NCI-H526 treated with DMSO at 0.1 percent for 48 hours (cell line): Measurements from ENCODE around the gene PDE4A.
"Not testable (repeated sequence)": the region's sequence is repeated elsewhere in the genome, so short reads cannot be mapped to it uniquely, and the experiment has no call there.

Experiments
- DNase-seq: peaks from one replicate; lab custom pipeline; 2025; lab: John Stamatoyannopoulos, UW

PDE4A gene

DNA sequence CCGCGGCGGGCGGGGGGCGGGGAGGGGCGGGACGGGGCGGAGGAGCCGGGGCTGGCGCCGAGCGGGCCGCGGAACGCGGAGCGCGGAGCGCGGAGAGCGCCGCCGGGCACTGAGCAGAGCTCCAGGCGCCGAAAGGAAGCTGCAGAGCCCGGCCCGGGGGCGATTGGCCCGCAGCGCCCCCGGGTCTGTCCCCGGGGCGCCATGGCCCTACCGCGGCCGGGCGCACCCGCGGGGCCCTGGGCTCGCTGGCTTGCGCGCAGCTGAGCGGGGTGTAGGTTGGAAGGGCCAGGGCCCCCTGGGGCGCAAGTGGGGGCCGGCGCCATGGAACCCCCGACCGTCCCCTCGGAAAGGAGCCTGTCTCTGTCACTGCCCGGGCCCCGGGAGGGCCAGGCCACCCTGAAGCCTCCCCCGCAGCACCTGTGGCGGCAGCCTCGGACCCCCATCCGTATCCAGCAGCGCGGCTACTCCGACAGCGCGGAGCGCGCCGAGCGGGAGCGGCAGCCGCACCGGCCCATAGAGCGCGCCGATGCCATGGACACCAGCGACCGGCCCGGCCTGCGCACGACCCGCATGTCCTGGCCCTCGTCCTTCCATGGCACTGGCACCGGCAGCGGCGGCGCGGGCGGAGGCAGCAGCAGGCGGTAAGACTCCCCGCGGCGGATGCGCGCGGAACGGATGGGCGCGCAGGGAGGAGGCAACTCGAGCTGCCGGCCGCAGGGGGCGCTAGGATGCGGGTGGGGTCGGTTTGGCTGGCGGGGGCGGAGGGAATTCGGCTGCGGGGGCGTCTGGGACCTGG lies at the start of gene PDE4A:
PDE4A (plus strand) TSS at position 95 of the 796 bp plus-strand sequence; CDS start at position 322, 227 bp downstream.
- DNase-seq = no peak

DNA sequence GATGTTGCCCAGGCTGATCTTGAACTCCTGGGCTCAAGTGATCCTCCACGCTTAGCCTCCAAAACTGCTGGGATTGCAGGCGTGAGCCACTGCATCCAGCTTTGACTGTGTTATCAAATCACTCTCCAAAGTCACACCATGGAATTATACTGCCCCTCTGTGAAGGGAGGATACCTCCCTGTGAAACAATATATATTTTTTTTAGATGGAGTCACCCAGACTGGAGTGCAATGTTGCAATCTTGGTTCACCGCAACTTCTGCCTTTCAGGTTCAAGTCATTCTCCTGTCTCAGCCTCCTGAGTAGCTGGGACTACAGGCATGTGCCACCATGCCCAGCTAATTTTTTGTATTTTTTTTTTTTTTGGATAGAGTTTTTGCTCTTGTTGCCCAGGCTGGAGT lies 47.6 kb upstream of the PDE4A start:
- no peak for DNase-seq

DNA sequence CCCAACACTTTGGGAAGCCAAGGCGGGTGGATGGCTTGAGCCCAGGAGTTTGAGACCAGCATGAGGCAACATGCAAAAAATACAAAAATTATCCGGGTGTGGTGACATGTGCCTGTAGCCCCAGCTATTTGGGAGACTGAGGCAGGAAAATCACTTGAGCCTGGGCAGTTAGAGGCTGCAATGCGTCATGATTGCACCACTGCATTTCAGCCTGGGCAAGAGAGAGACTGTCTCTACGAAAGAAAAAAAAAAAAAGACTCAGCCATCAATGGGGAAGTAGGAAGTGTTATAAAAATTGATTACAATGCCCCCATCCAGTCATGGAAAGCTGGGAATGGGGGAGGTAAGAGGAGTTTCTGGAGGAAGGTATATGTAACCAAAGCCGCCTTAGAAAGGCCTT lies 45.4 kb upstream of the PDE4A start:
- DNase-seq = no peak

DNA sequence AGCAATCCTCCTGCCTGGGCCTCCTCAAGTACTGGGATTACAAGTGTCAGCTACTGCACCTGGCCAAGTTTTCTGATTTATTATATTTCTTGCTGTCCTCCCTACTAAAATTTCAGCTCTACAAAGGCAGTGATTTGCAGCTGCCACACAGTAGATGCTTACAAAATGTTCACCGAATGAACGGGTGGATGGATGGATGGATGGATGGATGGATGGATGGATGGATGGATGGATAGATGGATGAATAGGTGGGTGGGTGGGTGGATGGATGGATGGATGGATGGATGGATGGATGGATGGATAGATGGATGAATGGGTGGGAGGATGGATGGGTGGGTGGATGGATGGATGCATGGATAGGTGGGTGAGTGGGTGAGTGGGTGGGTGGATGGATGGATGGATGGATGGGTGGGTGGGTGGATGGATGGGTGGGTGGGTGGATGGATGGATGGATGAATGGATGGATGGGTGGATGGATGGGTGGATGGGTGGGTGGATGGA lies 43.1 kb upstream of the PDE4A start:
- DNase-seq = not testable (repeated sequence)

DNA sequence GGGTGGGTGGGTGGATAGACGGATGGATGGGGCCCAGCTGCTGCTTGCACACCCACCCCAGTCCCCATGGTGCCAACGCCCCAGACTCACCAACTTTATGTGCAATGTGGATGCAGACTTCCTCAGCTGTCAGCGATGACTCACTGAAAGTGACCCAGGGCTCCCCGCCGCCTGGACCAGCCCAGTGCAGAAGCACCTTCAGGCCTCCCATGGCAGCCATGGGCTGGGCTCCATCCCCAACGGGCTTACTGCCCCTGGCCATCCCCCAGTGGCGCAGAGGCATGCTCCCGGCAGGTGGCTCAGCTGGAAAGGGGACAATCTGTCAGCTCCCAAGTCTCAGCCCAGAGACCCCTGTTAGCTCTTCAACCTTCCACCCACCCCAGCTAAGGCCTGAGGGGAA lies 42.2 kb upstream of the PDE4A start:
- no peak for DNase-seq

DNA sequence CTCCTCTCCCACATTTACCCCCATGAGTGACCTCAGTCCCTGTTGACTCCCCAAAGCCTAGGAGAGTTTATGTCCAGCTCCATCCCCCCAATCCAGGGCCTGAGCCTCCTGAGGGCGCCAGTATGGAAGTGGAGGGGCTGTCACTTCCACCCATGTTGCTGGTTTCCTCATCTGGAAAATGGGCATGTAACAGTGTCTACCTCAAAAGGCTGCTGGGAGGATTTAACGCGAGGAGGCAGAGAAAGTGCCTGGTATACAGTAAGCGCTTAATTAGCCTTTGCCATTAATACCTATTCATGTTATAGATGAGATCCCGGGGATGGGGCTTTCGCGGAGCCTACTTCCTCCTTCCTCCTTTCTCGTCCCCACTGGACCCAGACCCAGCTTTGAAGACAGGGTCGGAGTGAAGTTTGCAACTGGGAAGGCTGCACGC lies 40.4 kb upstream of the PDE4A start:
- DNase-seq = no peak

DNA sequence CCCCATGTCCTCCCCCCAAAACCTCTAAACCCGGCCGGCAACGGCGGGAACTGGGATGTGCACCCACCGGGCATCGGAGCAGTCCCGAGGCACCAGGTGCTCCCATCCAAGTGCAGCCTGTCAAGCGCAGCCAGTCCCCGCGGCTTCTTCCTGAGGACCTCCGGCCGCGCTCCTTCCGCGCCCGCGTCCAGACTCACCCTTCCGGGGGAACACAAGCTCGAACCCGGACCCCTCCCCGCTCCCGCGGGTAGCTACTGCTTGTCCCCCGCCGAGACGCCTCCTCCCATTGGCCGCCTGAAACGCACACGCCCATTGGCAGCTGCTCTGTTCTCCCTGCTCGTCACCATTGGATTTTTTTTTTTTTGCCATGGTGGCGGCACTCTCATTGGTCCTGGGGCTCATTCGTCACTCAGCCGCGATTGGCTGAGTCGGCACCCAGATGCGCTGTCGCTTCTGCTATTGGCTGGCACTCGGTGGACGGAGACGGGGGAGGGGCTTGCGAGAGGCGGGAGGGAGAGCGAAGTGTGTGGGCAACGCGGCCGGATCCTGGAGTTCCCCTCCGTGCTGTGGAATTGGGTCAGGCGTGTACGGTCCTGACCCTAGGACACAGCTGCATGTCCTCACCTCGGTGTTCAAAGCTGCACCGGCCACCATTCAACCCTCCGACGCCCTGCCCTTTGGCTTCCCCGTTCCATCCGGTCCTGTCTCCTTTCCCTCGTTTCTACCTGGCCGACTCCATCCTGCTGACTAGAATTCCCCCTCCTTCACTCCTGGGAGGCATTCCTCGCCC lies 39.8 kb upstream of the PDE4A start, which contains the start of gene TYK2:
TYK2 (minus strand) TSS at position 260 of the 790 bp plus-strand sequence. CDS start 2,166 bp downstream, outside the sequence.
- peak; percentile 89 for DNase-seq

DNA sequence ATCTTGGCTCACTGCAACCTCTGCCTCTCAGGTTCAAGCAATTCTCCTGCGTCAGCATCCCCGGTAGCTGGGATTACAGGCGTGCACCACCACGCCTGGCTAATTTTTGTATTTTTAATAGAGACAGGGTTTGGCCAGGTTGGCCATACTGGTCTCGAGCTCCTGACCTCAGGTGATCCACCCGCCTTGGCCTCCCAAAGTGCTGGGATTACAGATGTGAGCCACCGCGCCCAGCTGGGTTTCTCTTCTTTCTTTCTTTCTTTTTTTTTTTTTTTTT lies 37.2 kb upstream of the PDE4A start:
- not testable (repeated sequence) for DNase-seq

DNA sequence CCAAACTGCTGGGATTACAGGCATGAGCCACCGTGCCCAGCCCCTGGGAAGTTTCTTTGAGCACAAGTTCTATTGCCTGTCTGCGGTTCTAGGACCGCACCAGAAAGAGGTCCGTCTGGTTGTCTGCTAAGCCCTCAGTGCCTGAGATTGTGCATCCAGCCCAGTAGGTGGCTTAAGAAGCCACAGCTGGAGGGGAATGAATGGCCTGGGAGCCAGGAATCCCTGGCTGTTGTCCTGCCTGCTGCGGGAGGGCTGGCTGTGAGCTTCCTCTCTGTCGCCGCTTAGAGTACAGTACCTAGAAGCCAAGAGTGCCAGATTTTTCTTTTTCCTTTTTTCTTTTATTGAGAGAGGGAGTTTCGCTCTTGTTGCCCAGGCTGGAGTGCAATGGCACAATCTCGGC lies 35.8 kb upstream of the PDE4A start:
- DNase-seq = no peak

DNA sequence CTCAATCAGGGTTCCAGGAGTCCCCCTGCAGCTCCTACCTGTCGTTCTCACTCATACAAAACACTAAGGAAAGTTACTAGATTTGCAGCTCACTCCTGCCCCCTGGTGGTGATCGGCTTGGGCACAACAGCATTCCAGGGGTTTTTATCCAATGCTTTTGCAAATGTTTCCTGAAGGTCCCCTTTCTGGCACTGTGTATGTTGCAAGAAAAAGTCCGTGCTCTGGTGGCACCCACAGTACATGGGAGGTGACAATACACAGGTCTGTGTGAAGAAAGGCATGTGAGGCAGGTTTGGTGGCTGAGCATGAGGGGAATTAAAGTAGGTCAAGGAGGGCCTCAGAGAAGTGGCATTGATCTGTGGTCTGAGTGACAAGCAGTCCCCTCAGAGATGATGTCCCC lies 31.4 kb upstream of the PDE4A start:
- DNase-seq = peak; percentile 30

DNA sequence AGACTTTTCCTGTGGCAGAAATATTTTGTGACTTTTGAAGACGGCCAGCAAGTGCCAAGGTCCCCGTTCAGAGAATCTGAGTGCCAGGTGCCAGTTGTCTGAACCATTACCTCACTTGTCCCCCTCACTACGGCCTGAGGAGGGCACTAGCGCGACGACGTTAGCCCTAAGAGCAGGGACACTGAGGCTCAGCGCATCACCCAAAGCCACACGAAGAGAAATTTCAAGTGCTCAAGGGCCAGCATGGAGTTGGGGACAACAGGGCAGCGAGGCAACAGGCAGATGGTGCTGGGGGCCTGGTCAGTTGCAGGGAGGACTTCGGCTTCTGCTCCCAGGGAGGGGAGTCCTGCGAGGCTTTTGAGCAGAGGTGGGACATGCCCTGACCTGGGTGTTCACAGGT lies 30.5 kb upstream of the PDE4A start:
- no peak for DNase-seq

DNA sequence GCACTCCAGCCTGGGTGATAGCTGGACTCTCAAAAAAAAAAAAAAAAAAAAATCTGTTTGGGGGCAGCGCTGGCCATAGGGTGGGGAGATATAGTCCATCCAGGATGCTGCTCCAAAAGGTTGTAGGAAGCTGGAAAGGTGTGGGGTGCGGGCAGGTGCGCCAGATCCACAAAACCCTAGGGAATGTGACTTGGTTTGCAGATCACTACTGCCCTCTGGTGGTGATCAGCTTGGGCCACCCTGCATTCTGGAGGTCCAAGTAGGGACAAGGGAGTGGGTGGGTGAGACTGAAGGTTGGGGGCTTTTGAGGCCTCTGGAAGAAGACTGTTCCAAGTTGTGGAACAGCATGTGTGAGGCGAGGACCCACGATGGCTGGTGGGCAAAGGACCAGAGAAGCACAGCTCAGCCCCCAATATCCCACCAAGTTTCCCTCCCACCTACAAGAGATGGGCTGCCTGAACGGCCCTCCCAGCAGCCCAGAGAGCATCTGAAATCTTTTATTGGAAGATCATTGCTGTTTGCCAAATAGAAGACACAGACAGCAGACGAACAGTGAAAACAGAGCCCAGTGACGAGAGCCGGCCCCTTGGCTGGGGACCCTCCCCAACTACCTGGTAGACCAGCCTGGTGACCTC lies 29.6 kb upstream of the PDE4A start:
- peak; percentile 1 for DNase-seq

DNA sequence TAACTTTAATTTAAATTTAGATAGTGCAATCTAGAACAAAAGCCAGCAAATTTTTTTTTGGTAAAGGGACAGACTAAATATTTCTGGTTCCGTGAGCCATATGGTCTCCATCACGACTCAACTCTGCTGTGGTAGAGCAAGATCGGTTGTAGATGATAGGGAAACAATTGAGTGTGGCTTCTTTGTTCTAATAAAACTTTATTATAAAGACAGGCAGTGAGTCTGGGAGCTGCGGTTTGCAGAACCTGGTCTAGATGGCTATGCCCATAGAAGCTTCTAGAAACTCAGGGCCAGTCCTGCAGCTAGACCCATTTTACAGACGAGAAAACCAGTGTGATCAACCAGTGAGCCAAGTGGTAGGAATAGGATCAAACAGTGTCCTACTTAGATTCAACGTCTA lies 28.2 kb upstream of the PDE4A start:
- DNase-seq = no peak

DNA sequence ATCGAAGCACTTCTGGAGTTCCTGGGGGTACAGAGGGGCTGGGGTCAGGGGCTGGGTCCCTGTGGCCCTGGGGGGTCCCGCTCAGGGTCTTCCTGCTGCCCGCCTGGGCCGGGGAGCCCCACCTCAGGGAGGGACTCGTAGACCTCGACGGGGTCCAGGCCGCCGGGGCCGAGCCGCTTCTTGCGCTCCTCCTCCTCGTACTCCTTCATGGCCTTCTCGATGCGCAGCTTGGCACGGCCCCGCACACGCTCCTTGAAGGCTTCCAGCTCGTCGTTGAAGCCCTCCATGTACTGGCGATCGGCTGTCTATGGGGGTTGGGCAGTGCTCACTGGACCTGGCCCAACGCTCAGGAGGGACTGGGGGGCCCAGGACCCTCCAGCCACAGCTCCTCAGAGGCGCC lies 27.2 kb upstream of the PDE4A start:
- no peak for DNase-seq

DNA sequence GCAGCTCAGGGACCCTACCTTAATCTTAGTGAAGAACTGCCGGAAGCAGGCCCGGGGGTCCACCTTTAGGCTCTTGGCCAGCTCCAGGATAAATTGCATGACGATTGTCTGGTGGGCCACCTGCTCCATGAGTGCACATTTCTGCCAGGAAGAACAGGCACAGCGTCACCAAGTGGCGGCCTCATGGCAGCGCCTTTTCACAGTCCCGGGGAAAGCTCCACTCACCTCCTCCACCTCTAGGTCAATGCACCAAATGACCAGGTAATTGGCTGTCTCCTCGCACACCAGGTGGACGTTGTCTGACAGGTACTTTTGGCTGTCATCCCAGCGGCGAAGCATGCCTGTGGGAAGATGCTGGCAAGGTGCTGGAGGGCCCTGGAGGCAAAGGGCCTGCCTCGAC lies 25.3 kb upstream of the PDE4A start:
- DNase-seq = no peak

DNA sequence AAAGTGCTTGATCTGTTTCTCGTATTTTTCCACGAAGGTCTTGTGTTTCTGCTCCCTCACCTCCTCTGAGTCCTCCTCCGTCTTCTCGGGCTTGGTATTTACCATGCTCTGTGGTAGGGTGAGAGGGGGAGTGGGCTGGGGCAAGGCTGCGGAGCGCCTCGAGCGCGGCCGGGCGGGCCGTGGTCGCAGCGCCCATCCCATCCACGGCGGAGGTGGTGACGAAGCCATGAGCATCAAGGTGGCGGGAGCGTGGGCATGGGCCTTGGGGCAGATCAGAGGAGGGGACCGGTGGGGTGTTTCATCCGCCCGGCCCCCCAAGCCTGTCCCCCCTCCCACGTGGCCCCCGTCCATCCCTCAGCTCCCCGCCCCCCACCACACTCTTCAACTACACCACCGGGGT lies 24.9 kb upstream of the PDE4A start:
- no peak for DNase-seq

DNA sequence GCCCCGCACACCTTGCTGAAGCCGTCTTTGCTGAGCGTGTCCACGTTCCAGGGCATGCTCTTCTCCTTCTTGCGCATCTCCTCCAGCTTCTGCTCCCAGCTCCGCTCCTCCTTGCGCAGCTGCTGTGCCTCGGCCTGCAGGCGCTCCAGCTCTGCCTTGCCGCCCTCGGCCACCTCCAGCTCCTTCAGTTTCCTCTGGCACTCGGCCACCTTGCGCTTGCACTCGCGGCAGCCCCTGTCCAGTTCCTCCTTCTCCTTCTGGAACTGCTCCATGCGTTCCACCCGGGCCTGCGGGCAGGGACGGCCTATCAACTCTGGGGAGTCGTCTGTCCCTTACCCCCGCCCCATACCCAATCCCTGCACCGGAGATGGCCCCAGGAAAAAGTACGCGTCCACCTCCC lies 24.4 kb upstream of the PDE4A start:
- DNase-seq = no peak

DNA sequence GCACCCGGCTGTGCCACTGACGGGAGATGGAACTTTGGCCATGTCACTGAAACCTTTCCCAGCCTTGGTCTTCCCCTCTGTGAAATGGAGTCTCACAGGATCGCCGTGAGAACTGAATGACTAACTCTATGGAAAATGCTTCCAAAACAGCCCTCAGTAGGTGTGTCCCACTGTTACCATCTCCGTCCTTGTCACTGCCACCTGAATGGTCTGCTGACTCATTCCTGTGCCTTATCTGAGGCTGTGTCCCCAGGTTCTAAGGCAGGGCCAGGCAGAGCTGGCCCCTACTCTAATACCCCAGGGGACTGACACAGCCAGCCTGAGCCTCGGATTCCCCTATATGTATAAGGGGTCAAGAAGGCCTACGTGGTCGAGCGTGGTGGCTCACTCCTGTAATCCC lies 21.5 kb upstream of the PDE4A start:
- no peak for DNase-seq

DNA sequence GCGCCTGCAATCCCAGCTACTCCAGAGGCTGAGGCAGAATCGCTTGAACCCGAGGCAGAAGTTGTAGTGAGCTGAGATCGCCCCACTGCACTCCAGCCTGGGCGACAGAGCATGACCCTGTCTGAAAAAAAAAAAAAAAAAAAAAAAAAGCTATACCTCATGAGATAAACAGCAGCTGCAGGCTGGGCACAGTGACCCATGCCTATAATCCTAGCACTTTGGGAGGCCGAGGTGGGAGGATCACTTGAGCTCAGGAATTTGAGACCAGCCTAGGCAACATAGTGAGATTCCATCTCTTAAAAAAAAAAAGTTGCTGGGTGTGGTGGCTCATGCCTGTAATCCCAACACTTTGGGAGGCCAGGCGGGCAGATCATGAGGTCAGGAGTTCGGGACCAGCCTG lies 21.0 kb upstream of the PDE4A start:
- DNase-seq = not testable (repeated sequence)

DNA sequence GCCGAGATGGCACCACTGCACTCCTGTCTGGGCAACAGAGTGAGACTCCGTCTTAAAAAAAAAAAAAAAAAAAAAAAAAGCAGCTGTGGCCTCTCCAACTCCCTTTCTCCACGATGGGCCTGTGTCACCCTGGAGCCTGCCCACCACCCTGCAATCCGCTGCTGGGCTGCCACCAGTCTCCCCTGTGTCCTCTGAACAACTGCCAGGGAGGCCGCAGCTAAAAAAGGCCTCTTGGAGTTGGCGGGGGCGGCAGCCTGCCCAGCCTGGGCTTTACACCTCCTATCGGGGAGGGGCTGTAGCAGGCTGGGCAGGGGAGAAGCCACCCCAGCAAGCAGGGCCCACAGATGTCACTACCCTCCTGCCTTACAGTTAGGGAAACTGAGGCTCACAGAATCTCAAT lies 20.5 kb upstream of the PDE4A start:
- DNase-seq = no peak

DNA sequence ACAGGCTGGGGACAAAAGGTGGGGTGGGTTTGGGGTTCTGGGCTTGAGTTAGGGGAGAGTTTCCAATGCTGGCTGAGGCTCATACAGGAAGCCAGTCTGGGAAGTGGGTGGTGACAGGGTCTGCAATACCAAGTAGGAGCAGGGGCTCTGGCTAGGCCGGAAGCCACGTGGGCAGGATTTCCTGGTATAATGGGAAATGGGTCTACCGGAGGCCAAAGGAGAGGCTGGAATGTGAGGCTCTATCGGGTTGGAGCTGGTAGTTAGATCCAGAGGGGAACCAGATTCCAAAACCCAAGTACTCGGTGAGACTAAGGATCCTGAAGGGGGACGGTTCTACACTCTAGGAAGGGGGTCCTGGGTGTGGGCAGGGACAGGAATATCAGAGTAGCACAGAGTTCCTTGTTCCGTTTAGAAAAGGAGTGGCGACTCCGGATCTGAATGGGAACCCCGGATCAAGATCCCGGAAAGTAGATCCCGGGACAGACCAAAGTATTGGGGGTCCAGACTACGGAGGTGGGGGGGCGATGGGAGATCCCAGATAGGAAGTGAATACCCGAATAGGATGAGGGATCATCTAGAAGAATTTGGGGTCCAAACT lies 17.8 kb upstream of the PDE4A start:
- DNase-seq = no peak
